Tibial nerve (tissue), 4 donors: ENCODE data around the gene PM20D1.

Experiments
- CTCF ChIP-seq, 5 experiments: fragments of 200-600 bp in 3 of 5; fragments of 450-650 bp in 2 of 5; sonication (generic) in 3 of 5; IDR thresholded peaks; one replicate each; pipeline ENCODE4 v1.5.1; 2016 to 2019; ENCODE audit warnings: antibody characterized with exemption in 5 of 5, mild to moderate bottlenecking in 3 of 5, moderate library complexity in 2 of 5
- EP300 ChIP-seq, 2 donors: sonication (generic); formaldehyde crosslinking; IDR thresholded peaks; one replicate each; pipeline ENCODE4 v1.6.1; 2017; ENCODE audit warnings: antibody characterized with exemption in 2 of 2, mild to moderate bottlenecking in 1 of 2
- POLR2A ChIP-seq, 2 donors: fragments of 450-650 bp; IDR thresholded peaks; one replicate each; pipeline ENCODE4 v1.6.1; 2017; ENCODE audit warnings: antibody characterized with exemption in 2 of 2, mild to moderate bottlenecking in 2 of 2, moderate library complexity in 2 of 2

- TF ChIP-seq CTCF (IDR thresholded peaks at IDR 0.05) (no peak), EP300 (IDR thresholded peaks at IDR 0.05) (no peak), POLR2A (IDR thresholded peaks at IDR 0.05) (no peak)
These were observed 20.3 kb upstream of the PM20D1 start for GRCh38 chr1:205870236-205870635.
